CD4-positive, alpha-beta T cell (primary cell): Measurements from ENCODE around the gene MAGEB17. TPM values are rescaled to one million over a fixed set of nuclear protein-coding genes. Genes with fewer than 3 reads are reported as not detected.

Experiments
- ATAC-seq: fragments of 200-7000 bp; cut with Tn5 transposase; one replicate; pipeline ENCODE4 v1.10.0; 2022; ENCODE audit warnings: mild to moderate bottlenecking; ENCODE audit not compliant: poor library complexity
- CTCF ChIA-PET: fragments of 350-600 bp; sonication (Branson Sonifier 250); formaldehyde crosslinking; loops from one replicate; lab custom pipeline; 2021; ENCODE audit warnings: antibody characterized with exemption, inconsistent platforms; lab: Charles Lee
- POLR2A ChIA-PET: fragments of 350-600 bp; sonication (Branson Sonifier 250); formaldehyde crosslinking; loops from one replicate; lab custom pipeline; 2021; ENCODE audit warnings: antibody characterized with exemption, inconsistent platforms; lab: Charles Lee
- DNase-seq, 14 experiments: peaks; one replicate each; pipeline ENCODE4 v3.0.0-alpha.2; 2013 to 2020; ENCODE audit warnings: mixed read lengths in 2 of 14
- H3K27ac ChIP-seq, 2 donors: one replicate each; pipeline versions ENCODE4 v1.5.1 to v1.7.0; 2013; ENCODE audit warnings: low read length in 2 of 2, low read depth in 1 of 2, mild to moderate bottlenecking in 1 of 2
- H3K27me3 ChIP-seq, 2 experiments: 1 replicate in 1 of 2; 2 replicates in 1 of 2; pipeline versions ENCODE4 v1.6.1 to v1.7.0; 2013; ENCODE audit warnings: low read length in 2 of 2, control low read depth in 1 of 2, mild to moderate bottlenecking in 1 of 2, moderate library complexity in 1 of 2; ENCODE audit not compliant: insufficient read depth in 2 of 2, control insufficient read depth in 1 of 2
- H3K36me3 ChIP-seq: one replicate; pipeline ENCODE4 v1.6.1; 2013; ENCODE audit warnings: low read length, control low read depth; ENCODE audit not compliant: insufficient read depth
- H3K4me1 ChIP-seq: one replicate; pipeline ENCODE4 v1.6.1; 2013; ENCODE audit warnings: low read length, control low read depth; ENCODE audit not compliant: insufficient read depth
- H3K4me3 ChIP-seq: one replicate; pipeline ENCODE4 v1.5.1; 2013; ENCODE audit warnings: mild to moderate bottlenecking, low read length, moderate library complexity
- H3K9me3 ChIP-seq, 2 experiments: 1 replicate in 1 of 2; 2 replicates in 1 of 2; pipeline versions ENCODE4 v1.6.1 to v1.7.0; 2013; ENCODE audit warnings: low read length in 2 of 2, mild to moderate bottlenecking in 2 of 2, control low read depth in 1 of 2, moderate library complexity in 1 of 2; ENCODE audit not compliant: control insufficient read depth in 1 of 2, insufficient read depth in 1 of 2
- H3K27ac Mint-ChIP-seq: one replicate; pipeline ENCODE4 v1.8.0; 2020; ENCODE audit warnings: mixed read lengths
- H3K27me3 Mint-ChIP-seq: one replicate; pipeline ENCODE4 v1.8.0; 2021; ENCODE audit warnings: mixed read lengths
- H3K36me3 Mint-ChIP-seq: one replicate; pipeline ENCODE4 v1.8.0; 2021; ENCODE audit warnings: low read depth, mixed read lengths
- H3K4me1 Mint-ChIP-seq: one replicate; pipeline ENCODE4 v1.8.0; 2021; ENCODE audit warnings: low read depth, mixed read lengths
- H3K4me3 Mint-ChIP-seq: one replicate; pipeline ENCODE4 v1.8.0; 2020; ENCODE audit warnings: mild to moderate bottlenecking, mixed read lengths
- H3K9me3 Mint-ChIP-seq: one replicate; pipeline ENCODE4 v1.8.0; 2020; ENCODE audit warnings: mixed read lengths
- intact Hi-C, 2 experiments: fragments of 100-400 bp; cut with DNase I in 1 of 2; cut with micrococcal nuclease in 1 of 2; formaldehyde crosslinking; loops; one replicate each; pipeline versions ENCODE4 v1.15.1 to v1.9.0; 2023 to 2025; cut with DNase I, micrococcal nuclease
- total RNA-seq, 174 experiments: library from RNA in 2 of 174; stranded (reverse) in 2 of 174; gene quantifications; one replicate each; pipeline ENCODE4 v1.2.3 and lab custom pipeline; 2021 to 2026
- TF ChIP-seq, protein P1 (sequence below): fragments of 200-600 bp; IDR thresholded peaks from one replicate; pipeline ENCODE4 v1.8.0; 2022; ENCODE audit warnings: antibody characterized with exemption, mild to moderate bottlenecking

The MAGEB17 gene
- total RNA-seq, 2 experiments from 2014 or later, result not detected

DNA sequence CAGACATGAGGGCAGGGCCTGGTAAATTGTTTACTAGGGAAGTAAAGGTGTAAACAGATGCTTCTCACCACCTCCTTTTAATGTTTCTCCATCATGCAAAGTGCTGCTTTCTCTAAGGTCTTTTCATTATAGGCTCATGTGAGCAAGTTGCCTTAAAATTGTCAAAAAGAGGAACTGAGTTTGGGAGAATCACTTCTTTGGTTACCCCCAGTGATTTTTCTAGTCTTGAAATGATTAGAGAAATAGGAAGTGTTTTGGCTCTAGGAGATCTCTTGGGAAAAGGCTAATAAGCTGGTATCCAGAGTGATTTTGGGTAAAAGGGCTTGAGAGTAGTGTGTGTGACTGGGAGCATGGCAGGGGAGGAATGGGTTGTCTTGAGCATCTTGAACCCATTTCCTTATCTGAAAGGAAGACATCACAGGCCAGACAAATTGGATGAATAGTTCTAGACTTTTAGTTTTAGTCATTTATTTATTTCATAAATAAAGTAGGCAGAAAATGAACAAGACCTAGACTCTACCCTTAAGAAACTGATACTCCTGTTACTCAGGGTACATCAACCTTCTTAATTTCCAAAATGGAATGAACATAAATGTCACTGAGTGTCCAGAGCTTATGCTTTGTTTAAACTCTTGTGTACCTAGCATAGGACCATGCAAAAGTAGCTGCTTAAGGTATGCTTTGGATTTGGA is 29.7 kb upstream of the MAGEB17 start:
- Histone ChIP-seq H3K27ac (no peak overlapping the region), H3K9me3 (no peaks in the 10 kb centered on the region), H3K4me3 (no peak overlapping the region), H3K4me1 (no peaks in the 10 kb centered on the region), H3K27me3 (no peaks in the 10 kb centered on the region), H3K36me3 (no peaks in the 10 kb centered on the region)
- TF ChIP-seq, protein P1, sequence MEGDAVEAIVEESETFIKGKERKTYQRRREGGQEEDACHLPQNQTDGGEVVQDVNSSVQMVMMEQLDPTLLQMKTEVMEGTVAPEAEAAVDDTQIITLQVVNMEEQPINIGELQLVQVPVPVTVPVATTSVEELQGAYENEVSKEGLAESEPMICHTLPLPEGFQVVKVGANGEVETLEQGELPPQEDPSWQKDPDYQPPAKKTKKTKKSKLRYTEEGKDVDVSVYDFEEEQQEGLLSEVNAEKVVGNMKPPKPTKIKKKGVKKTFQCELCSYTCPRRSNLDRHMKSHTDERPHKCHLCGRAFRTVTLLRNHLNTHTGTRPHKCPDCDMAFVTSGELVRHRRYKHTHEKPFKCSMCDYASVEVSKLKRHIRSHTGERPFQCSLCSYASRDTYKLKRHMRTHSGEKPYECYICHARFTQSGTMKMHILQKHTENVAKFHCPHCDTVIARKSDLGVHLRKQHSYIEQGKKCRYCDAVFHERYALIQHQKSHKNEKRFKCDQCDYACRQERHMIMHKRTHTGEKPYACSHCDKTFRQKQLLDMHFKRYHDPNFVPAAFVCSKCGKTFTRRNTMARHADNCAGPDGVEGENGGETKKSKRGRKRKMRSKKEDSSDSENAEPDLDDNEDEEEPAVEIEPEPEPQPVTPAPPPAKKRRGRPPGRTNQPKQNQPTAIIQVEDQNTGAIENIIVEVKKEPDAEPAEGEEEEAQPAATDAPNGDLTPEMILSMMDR, result no peak
- no peak overlapping the region for H3K27ac Mint-ChIP-seq
- ATAC-seq, result no peak
- ChIA-PET CTCF (no interaction called here), POLR2A (no interaction called here)
- H3K27me3 Mint-ChIP-seq, result no peaks in the 10 kb centered on the region
- H3K36me3 Mint-ChIP-seq, result no peaks in the 10 kb centered on the region
- no peaks in the 10 kb centered on the region for H3K4me1 Mint-ChIP-seq
- intact Hi-C loops, result loop anchor here in 1 of 2 experiments (5.0 kb wide), 1 partner anchor 375 kb away; no protein-coding TSS in a partner anchor
- H3K9me3 Mint-ChIP-seq, result no peaks in the 10 kb centered on the region
- no peak overlapping the region for H3K4me3 Mint-ChIP-seq
- no peak for DNase-seq

DNA sequence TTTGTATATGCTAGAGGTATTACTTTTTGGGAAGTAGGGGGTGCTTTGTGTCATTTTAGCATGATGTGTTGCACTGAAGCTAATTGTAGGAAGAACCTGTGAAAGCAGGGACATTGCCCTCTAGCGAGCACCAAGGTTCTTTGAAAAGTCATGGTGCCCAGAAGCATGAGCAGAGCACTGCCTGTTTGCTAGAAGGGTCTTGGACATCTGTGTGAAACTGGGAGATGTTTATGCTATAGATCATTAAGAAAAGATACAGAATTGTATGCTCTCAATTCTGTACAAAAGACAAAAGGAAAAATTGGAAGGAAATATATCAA is 29.2 kb upstream of the MAGEB17 start:
- H3K4me1 Mint-ChIP-seq, result no peaks in the 10 kb centered on the region
- ChIA-PET POLR2A (no interaction called here), CTCF (no interaction called here)
- H3K36me3 Mint-ChIP-seq, result no peaks in the 10 kb centered on the region
- no peaks in the 10 kb centered on the region for H3K4me1 ChIP-seq
- H3K9me3 Mint-ChIP-seq, result no peaks in the 10 kb centered on the region
- no peak overlapping the region for H3K4me3 Mint-ChIP-seq
- no peaks in the 10 kb centered on the region for H3K27me3 ChIP-seq
- DNase-seq, result peak in 2 of 14 experiments; percentile 4 to 11
- TF ChIP-seq, protein P1, result no peak
- no peak overlapping the region for H3K27ac ChIP-seq
- intact Hi-C loops, result loop anchor here in 1 of 2 experiments (5.0 kb wide), 1 partner anchor 376 kb away; no protein-coding TSS in a partner anchor
- no peaks in the 10 kb centered on the region for H3K9me3 ChIP-seq
- no peak for ATAC-seq
- H3K27ac Mint-ChIP-seq, result no peak overlapping the region
- H3K27me3 Mint-ChIP-seq, result peaks cover 4% of the 10 kb centered on the region
- H3K4me3 ChIP-seq, result no peak overlapping the region
- no peaks in the 10 kb centered on the region for H3K36me3 ChIP-seq

DNA sequence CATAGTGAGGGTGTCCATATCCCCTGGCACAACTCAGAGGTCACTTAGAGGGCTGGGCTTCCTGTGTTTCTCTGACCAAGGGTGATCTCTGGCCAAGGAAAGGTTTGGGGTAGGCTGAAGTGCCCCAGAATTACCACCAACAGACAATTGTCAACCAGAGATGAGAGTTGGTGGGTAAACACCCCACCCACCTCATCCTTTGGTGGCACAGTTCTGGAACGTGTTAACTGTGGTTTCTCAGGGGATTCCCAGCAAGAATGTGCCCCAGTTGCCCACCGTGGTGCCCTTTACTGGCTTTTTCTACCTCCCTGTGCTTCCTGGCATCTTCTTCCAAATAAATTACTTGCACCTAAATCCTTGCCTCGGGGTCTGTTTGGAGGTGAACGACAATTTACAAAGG is 26.8 kb upstream of the MAGEB17 start:
- Histone ChIP-seq H3K4me3 (no peak overlapping the region), H3K27me3 (no peaks in the 10 kb centered on the region), H3K36me3 (no peaks in the 10 kb centered on the region), H3K9me3 (no peaks in the 10 kb centered on the region), H3K4me1 (no peaks in the 10 kb centered on the region), H3K27ac (no peak overlapping the region)
- DNase-seq (no peak), ATAC-seq (no peak)
- H3K27ac Mint-ChIP-seq, result no peak overlapping the region
- H3K36me3 Mint-ChIP-seq, result no peaks in the 10 kb centered on the region
- no peak overlapping the region for H3K4me3 Mint-ChIP-seq
- intact Hi-C loops, result no loop called here
- CTCF ChIA-PET, result no interaction called here
- no peaks in the 10 kb centered on the region for H3K4me1 Mint-ChIP-seq
- TF ChIP-seq, protein P1, result no peak
- peaks cover 12% of the 10 kb centered on the region for H3K27me3 Mint-ChIP-seq
- POLR2A ChIA-PET, result no interaction called here
- no peaks in the 10 kb centered on the region for H3K9me3 Mint-ChIP-seq
